ENCODE data around the gene SORL1.

SORL1 gene

GRCh38 chr11:121426476-121427399 is 25.4 kb upstream of the SORL1 start:
- DNase-seq (ENCODE audit: low read depth, low spot score), result peak; percentile 62

GRCh38 chr11:121427400-121427744 is 24.7 kb upstream of the SORL1 start:
- no peak for DNase-seq (ENCODE audit: low read depth, low spot score)

GRCh38 chr11:121429556-121429955 is 22.6 kb upstream of the SORL1 start:
- no peak for DNase-seq (ENCODE audit: low read depth, low spot score)

GRCh38 chr11:121431820-121432526 is 20.1 kb upstream of the SORL1 start:
- no peak for DNase-seq (ENCODE audit: low read depth, low spot score)

- DNase-seq (ENCODE audit: low read depth, low spot score), result no peak
Observed at GRCh38 chr11:121435132-121435531, 17.0 kb upstream of the SORL1 start.

GRCh38 chr11:121435551-121436511 is 16.3 kb upstream of the SORL1 start:
- no peak for DNase-seq (ENCODE audit: low read depth, low spot score)

- DNase-seq (ENCODE audit: low read depth, low spot score), result no peak
Observed at GRCh38 chr11:121437018-121437685, 15.0 kb upstream of the SORL1 start.

GRCh38 chr11:121437686-121438078 is 14.4 kb upstream of the SORL1 start:
- DNase-seq (ENCODE audit: low read depth, low spot score), result no peak

GRCh38 chr11:121439337-121439736 is 12.8 kb upstream of the SORL1 start:
- DNase-seq (ENCODE audit: low read depth, low spot score), result no peak

- DNase-seq (ENCODE audit: low read depth, low spot score), result no peak
Observed at GRCh38 chr11:121439759-121440158, 12.4 kb upstream of the SORL1 start.

GRCh38 chr11:121441521-121441920 is 10.6 kb upstream of the SORL1 start:
- DNase-seq (ENCODE audit: low read depth, low spot score), result no peak

- DNase-seq (ENCODE audit: low read depth, low spot score), result no peak
Observed at GRCh38 chr11:121443688-121444275, 8.3 kb upstream of the SORL1 start.

GRCh38 chr11:121444526-121444925 is 7.6 kb upstream of the SORL1 start:
- DNase-seq (ENCODE audit: low read depth, low spot score), result no peak

- DNase-seq (ENCODE audit: low read depth, low spot score), result no peak
Observed at GRCh38 chr11:121445071-121445768, 6.9 kb upstream of the SORL1 start.

GRCh38 chr11:121446752-121447156 is 5.4 kb upstream of the SORL1 start:
- peak; percentile 70 for DNase-seq (ENCODE audit: low read depth, low spot score)

- DNase-seq (ENCODE audit: low read depth, low spot score), result no peak
Observed at GRCh38 chr11:121448011-121448410, 4.1 kb upstream of the SORL1 start.

- peak; percentile 52 for DNase-seq (ENCODE audit: low read depth, low spot score)
Observed at GRCh38 chr11:121448431-121448941, 3.6 kb upstream of the SORL1 start.

- DNase-seq (ENCODE audit: low read depth, low spot score), result no peak
Observed at GRCh38 chr11:121449123-121449522, 3.0 kb upstream of the SORL1 start.

GRCh38 chr11:121449626-121450025 is 2.5 kb upstream of the SORL1 start:
- DNase-seq (ENCODE audit: low read depth, low spot score), result no peak

GRCh38 chr11:121450401-121450800 is 1.7 kb upstream of the SORL1 start:
- DNase-seq (ENCODE audit: low read depth, low spot score), result no peak
